ENCODE data around the gene SLAIN2. TPM values are rescaled to one million over a fixed set of nuclear protein-coding genes. Genes with fewer than 3 reads are reported as not detected.

Gene SLAIN2
- polyA plus RNA-seq, 3 donors = 13.9 to 24.1 (median 17.6) TPM

- Mint-ChIP-seq H3K9me3 (no peaks in the 10 kb centered on the region), H3K4me1 (peaks cover 3% of the 10 kb centered on the region), H3K4me3 (no peak overlapping the region), H3K36me3 (no peaks in the 10 kb centered on the region), H3K27me3 (ENCODE audit: low read depth in 3 of 3) (peaks cover 0 to 3% (median 0%) of the 10 kb centered on the region in 3 donors), H3K27ac (no peak overlapping the region)
- no CpG with 5 or more reads among the region's 2 CpGs for WGBS (ENCODE audit: insufficient coverage)
- TF ChIP-seq CTCF (IDR thresholded peaks at IDR 0.05) = no peak
- Histone ChIP-seq H3K4me3 (replicated peaks in 1 of 3; ENCODE audit: low read depth in 2 of 3, low read length in 3 of 3) (no peak overlapping the region), H2AFZ (ENCODE audit: insufficient read depth, low read depth, low read length, poor library complexity, severe bottlenecking) (no peak overlapping the region), H3K79me2 (ENCODE audit: insufficient read depth, low read length) (no peaks in the 10 kb centered on the region), H4K20me1 (ENCODE audit: insufficient read depth, low read length) (no peaks in the 10 kb centered on the region), H3K9me3 (replicated peaks in 1 of 2; ENCODE audit: control insufficient read depth in 1 of 2, insufficient read depth in 1 of 2, low read length in 2 of 2) (no peaks in the 10 kb centered on the region), H3K4me1 (ENCODE audit: control insufficient read depth in 1 of 2, insufficient read depth in 2 of 2, low read length in 2 of 2) (no peaks in the 10 kb centered on the region), H3K27me3 (ENCODE audit: control insufficient read depth in 2 of 2, insufficient read depth in 2 of 2, low read length in 2 of 2) (no peaks in the 10 kb centered on the region), H3K36me3 (replicated peaks in 1 of 2; ENCODE audit: control insufficient read depth in 1 of 2, insufficient read depth in 2 of 2, low read length in 2 of 2) (no peaks in the 10 kb centered on the region), H3K4me2 (replicated peaks; ENCODE audit: extremely low read depth, low read length, poor library complexity, severe bottlenecking) (no peak overlapping the region), H3K9ac (ENCODE audit: insufficient read depth, low read length, poor library complexity, severe bottlenecking) (no peak overlapping the region), H3K27ac (ENCODE audit: low read depth in 1 of 2, low read length in 2 of 2) (no peak overlapping the region)
- no peak for DNase-seq
- intact Hi-C loops (cut with micrococcal nuclease) = no loop called here
These were observed 41.3 kb upstream of the SLAIN2 start for GRCh38 chr4:48300004-48300403.

GRCh38 chr4:48305508-48305907 lies 35.8 kb upstream of the SLAIN2 start:
- Histone ChIP-seq H3K4me2 (replicated peaks; ENCODE audit: extremely low read depth, low read length, poor library complexity, severe bottlenecking) (no peak overlapping the region), H3K4me3 (replicated peaks in 1 of 3; ENCODE audit: low read depth in 2 of 3, low read length in 3 of 3) (no peak overlapping the region), H4K20me1 (ENCODE audit: insufficient read depth, low read length) (no peaks in the 10 kb centered on the region), H3K27ac (ENCODE audit: low read depth in 1 of 2, low read length in 2 of 2) (no peak overlapping the region), H3K79me2 (ENCODE audit: insufficient read depth, low read length) (no peaks in the 10 kb centered on the region), H2AFZ (ENCODE audit: insufficient read depth, low read depth, low read length, poor library complexity, severe bottlenecking) (no peak overlapping the region), H3K9me3 (replicated peaks in 1 of 2; ENCODE audit: control insufficient read depth in 1 of 2, insufficient read depth in 1 of 2, low read length in 2 of 2) (no peaks in the 10 kb centered on the region), H3K9ac (ENCODE audit: insufficient read depth, low read length, poor library complexity, severe bottlenecking) (no peak overlapping the region), H3K36me3 (replicated peaks in 1 of 2; ENCODE audit: control insufficient read depth in 1 of 2, insufficient read depth in 2 of 2, low read length in 2 of 2) (no peaks in the 10 kb centered on the region), H3K4me1 (ENCODE audit: control insufficient read depth in 1 of 2, insufficient read depth in 2 of 2, low read length in 2 of 2) (no peaks in the 10 kb centered on the region), H3K27me3 (ENCODE audit: control insufficient read depth in 2 of 2, insufficient read depth in 2 of 2, low read length in 2 of 2) (no peaks in the 10 kb centered on the region)
- H3K36me3 Mint-ChIP-seq = no peaks in the 10 kb centered on the region
- no peak overlapping the region for H3K27ac Mint-ChIP-seq
- no CpG with 5 or more reads among the region's 3 CpGs for WGBS (ENCODE audit: insufficient coverage)
- TF ChIP-seq CTCF (IDR thresholded peaks at IDR 0.05) = no peak
- no peaks in the 10 kb centered on the region for H3K4me1 Mint-ChIP-seq
- peaks cover 0 to 3% (median 0%) of the 10 kb centered on the region in 3 donors for H3K27me3 Mint-ChIP-seq (ENCODE audit: low read depth in 3 of 3)
- no peaks in the 10 kb centered on the region for H3K9me3 Mint-ChIP-seq
- no peak overlapping the region for H3K4me3 Mint-ChIP-seq
- DNase-seq = no peak
- intact Hi-C loops (cut with micrococcal nuclease) = no loop called here
